Stimulated activated CD8-positive, alpha-beta memory T cell treated with anti-CD3 and anti-CD28 coated beads, Interleukin-12 subunit alpha, Interleukin-12 subunit beta, amount 100 ng/mL, for 24 hours (primary cell): Measurements from ENCODE around the gene SGPP2.
"Not testable (repeated sequence)": the region's sequence is repeated elsewhere in the genome, so short reads cannot be mapped to it uniquely, and the experiment has no call there.

Source experiments
- DNase-seq: peaks from one replicate; pipeline ENCODE4 v3.0.0-alpha.2; 2020; ENCODE audit errors: extremely low read depth

Gene SGPP2

GRCh38 chr2:222576171-222577081, 152.1 kb downstream of the SGPP2 start:
- no peak for DNase-seq

GRCh38 chr2:222577341-222577740, 153.0 kb downstream of the SGPP2 start:
- DNase-seq: no peak

- no peak for DNase-seq
These were observed 158.6 kb downstream of the SGPP2 start for GRCh38 chr2:222582928-222583327.

- not testable (repeated sequence) for DNase-seq
These were observed 160.2 kb downstream of the SGPP2 start for GRCh38 chr2:222584589-222584988.

GRCh38 chr2:222591661-222592060, 167.3 kb downstream of the SGPP2 start:
- DNase-seq: no peak

- no peak for DNase-seq
These were observed 167.8 kb downstream of the SGPP2 start for GRCh38 chr2:222592176-222592575.

- DNase-seq: no peak
These were observed 170.3 kb downstream of the SGPP2 start for GRCh38 chr2:222594679-222595078.

GRCh38 chr2:222595581-222595980, 171.2 kb downstream of the SGPP2 start:
- DNase-seq: no peak

- no peak for DNase-seq
These were observed 174.3 kb downstream of the SGPP2 start for GRCh38 chr2:222598611-222599010.

GRCh38 chr2:222603501-222603900, 179.2 kb downstream of the SGPP2 start:
- no peak for DNase-seq

- DNase-seq: no peak
These were observed 180.6 kb downstream of the SGPP2 start for GRCh38 chr2:222604749-222605515.

- DNase-seq: no peak
These were observed 182.0 kb downstream of the SGPP2 start for GRCh38 chr2:222606306-222606705.

- DNase-seq: no peak
These were observed 183.7 kb downstream of the SGPP2 start for GRCh38 chr2:222608081-222608480.

- DNase-seq: no peak
These were observed 185.0 kb downstream of the SGPP2 start for GRCh38 chr2:222609381-222609780.
